DOHH2 (cell line): ENCODE measurements around the gene ABHD12.

ENCODE experiments used
- EZH2phosphoT487 ChIP-seq: fragments of 200-600 bp; sonication (generic); IDR thresholded peaks from 2 replicates; pipeline ENCODE4 v1.6.1; 2017; ENCODE audit warnings: borderline replicate concordance, mild to moderate bottlenecking, antibody characterized with exemption, low read length, moderate library complexity, mixed read lengths
- TF ChIP-seq, protein P1 (sequence below): fragments of 200-600 bp; sonication (generic); IDR thresholded peaks from one replicate; pipeline ENCODE4 v1.5.1; 2014; ENCODE audit warnings: antibody characterized with exemption, mild to moderate bottlenecking, low read depth, low read length; ENCODE audit not compliant: poor library complexity, severe bottlenecking

DNA sequence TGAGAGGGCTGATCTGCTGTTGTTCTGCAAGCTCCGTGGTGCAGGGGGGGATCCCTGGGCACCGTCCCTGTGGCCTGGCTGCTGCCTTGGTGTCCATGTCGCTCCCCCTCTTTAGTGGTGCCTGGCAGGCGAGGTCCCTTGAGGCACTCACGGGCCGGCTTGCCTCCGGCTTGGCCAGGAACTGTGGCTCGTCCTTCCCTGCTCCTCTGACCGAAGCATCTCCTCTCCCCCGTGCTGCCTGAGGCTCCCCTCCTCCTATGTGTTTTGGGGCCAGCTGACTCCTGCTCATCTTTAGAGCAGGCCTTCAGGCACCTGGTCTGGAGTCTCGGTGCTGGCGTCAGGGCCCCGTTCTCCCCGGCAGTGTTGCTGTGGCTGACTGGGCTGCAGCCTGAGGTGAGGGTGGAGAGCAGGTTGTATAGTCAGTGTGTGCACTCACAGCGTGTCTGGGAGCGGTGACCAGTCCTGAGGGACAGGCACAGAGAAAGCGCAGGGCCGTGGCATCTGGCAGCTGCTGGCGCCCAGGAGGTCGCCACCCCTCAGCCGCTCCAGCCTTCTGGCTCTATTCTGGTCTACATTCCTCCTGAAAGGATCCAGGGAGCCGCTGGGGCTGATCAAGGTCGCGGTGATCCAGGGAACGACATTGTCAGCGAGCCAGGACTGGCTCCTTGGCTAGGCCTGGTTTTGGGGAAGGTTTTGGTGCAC, 99.1 kb downstream of the ABHD12 start:
- TF ChIP-seq, protein P1, sequence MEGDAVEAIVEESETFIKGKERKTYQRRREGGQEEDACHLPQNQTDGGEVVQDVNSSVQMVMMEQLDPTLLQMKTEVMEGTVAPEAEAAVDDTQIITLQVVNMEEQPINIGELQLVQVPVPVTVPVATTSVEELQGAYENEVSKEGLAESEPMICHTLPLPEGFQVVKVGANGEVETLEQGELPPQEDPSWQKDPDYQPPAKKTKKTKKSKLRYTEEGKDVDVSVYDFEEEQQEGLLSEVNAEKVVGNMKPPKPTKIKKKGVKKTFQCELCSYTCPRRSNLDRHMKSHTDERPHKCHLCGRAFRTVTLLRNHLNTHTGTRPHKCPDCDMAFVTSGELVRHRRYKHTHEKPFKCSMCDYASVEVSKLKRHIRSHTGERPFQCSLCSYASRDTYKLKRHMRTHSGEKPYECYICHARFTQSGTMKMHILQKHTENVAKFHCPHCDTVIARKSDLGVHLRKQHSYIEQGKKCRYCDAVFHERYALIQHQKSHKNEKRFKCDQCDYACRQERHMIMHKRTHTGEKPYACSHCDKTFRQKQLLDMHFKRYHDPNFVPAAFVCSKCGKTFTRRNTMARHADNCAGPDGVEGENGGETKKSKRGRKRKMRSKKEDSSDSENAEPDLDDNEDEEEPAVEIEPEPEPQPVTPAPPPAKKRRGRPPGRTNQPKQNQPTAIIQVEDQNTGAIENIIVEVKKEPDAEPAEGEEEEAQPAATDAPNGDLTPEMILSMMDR, result no peak
- no peak for TF ChIP-seq EZH2phosphoT487
